GM18870 (cell line): ENCODE results near the gene LRRIQ4.

Experiments used
- ATAC-seq: cut with Tn5 transposase; IDR thresholded peaks from one replicate; pipeline ENCODE4 v1.9.1; 2021; ENCODE audit warnings: moderate library complexity; ENCODE audit not compliant: unreplicated experiment

The LRRIQ4 gene

GRCh38 chr3:169850618-169851017 lies 37.9 kb downstream of the LRRIQ4 start:
- no peak for ATAC-seq

- no peak for ATAC-seq
Measured at GRCh38 chr3:169855514-169855913, 42.8 kb downstream of the LRRIQ4 start.

- no peak for ATAC-seq
Measured at GRCh38 chr3:169857811-169858210, 45.1 kb downstream of the LRRIQ4 start.

- no peak for ATAC-seq
Measured at GRCh38 chr3:169861871-169862270, 49.2 kb downstream of the LRRIQ4 start.

DNA sequence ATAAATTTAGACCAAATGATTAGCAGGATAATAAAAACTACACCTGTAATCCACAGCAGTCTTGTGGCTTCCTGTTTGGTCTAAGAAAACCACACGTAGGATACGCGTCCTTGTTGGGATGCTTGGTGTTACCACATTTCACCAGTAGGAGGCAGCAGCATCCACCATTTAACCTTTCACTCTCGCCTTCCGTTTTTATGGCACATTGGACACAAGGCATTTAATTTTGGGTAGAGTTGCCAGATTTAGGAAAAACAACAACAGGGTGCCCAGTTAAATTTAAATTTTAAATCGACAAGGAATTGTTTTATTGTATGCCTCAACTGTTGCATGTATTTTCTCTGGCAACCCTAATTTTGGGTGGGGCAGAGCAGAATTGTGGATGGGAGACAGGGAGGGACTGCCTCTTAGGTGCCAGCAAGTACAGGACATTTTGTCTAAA lies 50.8 kb downstream of the LRRIQ4 start:
- ATAC-seq = peak; percentile 59

- no peak for ATAC-seq
Measured at GRCh38 chr3:169864270-169864669, 51.6 kb downstream of the LRRIQ4 start.

- no peak for ATAC-seq
Measured at GRCh38 chr3:169865176-169865767, 52.6 kb downstream of the LRRIQ4 start.

DNA sequence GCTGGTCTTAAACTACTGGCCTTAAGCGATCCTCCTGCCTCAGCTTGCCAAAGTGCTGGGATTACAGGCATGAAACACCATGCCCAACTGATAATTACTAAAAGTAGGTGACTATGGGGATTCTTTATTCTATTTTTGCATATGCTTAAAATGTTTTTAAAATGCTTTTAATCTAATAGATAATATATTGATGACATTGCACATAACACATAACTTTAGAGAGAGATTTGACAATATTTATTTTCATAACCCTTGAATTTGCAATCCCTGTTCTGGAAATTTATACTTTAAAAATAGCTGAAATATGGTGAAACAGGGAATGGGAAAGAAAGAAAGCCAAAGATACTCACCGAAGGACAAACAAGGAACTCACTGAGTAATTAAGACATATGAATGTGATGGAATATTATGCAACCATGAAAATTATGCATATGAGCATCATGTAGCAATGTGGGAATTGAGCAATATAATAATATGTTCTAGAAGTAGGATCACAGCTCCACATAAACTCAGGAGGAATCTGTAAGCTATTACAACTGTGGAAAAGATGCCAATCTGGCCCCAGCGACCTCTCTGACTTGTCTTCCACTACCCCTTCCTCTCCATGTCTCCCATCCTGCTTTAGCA lies 55.0 kb downstream of the LRRIQ4 start:
- no peak for ATAC-seq

DNA sequence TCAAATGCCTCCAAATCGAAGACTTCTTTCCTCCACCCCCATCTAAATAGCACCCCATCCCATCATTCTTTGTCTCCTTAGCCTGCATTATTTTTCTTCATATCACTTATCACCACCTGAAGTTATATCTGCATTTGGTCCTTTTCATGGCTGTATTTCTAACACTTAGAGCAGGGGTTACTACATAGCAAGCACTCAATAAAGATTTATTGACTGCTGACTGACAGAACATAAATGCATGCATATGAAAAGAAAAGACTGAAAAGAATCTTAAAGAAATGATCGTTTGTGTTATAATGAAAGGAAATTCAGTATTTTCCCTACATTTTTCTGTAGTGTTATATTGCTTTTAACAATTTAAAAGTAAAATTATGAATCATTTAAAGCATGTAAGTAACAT lies 55.7 kb downstream of the LRRIQ4 start:
- no peak for ATAC-seq

DNA sequence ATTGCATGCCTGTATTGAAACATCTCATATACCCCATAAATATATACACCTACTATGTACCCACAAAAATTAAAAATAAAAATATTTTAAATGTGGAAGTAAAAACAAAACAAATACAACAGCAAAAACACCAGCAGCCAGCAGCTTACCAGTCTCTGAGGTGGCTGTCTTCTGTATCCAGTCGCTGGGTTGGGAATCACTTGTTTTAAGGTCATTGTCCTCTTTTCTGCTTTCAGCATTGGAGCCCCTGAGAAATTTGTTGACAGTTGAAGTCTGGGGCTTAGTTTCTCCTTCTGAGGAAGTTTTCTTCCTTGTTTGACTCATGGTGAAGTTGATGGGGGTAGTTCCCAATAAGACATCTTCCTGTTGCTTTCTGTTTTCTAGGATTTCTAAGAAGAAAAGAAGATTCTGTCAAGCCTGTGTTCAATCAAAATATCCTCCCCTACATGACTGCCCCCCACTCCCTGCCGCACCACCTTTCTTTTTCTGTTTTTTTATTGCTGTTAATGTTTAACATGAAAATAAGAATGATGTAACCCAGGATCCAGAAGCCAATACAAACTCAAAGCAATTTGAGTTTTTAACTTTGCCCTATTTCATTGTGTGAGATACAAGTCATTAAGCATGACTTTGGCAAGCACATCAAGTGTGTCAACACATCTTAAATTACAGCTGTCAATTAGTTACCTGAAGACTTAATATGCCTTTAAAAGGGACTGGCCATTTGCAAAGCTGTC lies 57.0 kb downstream of the LRRIQ4 start, which contains the start of gene LRRC31:
LRRC31 (minus strand) TSS at position 452 of the 737 bp plus-strand sequence; CDS start at position 324, 128 bp downstream.
- no peak for ATAC-seq

GRCh38 chr3:169871129-169871886 lies 58.6 kb downstream of the LRRIQ4 start:
- ATAC-seq = no peak

- no peak for ATAC-seq
Measured at GRCh38 chr3:169879013-169879557, 66.4 kb downstream of the LRRIQ4 start.

GRCh38 chr3:169879845-169880575 lies 67.3 kb downstream of the LRRIQ4 start:
- ATAC-seq = no peak

DNA sequence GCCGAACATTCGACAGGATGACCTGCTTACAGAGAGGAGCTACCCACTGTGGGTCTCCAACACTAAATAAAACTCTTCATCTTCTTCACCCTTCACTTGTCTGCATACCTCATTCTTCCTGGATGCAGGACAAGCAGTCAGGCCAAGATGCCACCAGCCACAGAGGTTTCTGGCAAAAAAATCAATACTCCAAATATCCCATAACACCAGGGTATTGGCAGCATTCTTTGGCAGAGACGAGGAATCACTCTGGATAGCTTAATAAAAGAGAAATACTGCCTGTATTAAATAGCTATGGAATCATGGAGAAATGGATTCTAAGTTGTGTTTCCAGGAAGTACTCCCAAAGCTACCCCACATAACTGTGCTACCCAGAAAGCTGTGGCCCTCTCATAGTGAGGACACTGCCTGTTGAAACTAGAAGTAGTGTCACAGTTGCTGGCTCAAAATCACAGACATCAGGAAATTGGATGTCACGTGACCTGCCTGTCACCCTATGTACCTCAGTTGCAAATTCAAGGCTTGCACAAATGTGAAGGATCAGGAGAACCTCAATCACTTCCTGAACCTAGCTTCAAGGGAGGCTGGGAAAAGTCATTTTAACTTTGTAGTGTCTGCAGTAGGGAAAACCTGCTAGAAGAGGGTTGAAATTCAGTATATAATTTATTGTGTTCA lies 68.0 kb downstream of the LRRIQ4 start:
- ATAC-seq = no peak

GRCh38 chr3:169886671-169887070 lies 74.0 kb downstream of the LRRIQ4 start:
- ATAC-seq = no peak
